Smooth muscle cell (in vitro differentiated cells): ENCODE results near the gene ZNF768. TPM values are rescaled to one million over a fixed set of nuclear protein-coding genes. Genes with fewer than 3 reads are reported as not detected.

Experiments
- DNase-seq: peaks from one replicate; lab custom pipeline; 2025; ENCODE audit not compliant: unreplicated experiment; lab: John Stamatoyannopoulos, UW
- H2AFZ ChIP-seq: fragments of 200-600 bp; sonication (generic); 2 replicates; pipeline ENCODE4 v1.6.0; 2016; ENCODE audit warnings: antibody characterized with exemption, low read depth, mild to moderate bottlenecking
- H3F3A ChIP-seq: fragments of 200-600 bp; sonication (generic); 2 replicates; pipeline ENCODE4 v1.6.0; 2017; ENCODE audit warnings: antibody characterized with exemption, low read depth
- H3K27ac ChIP-seq: fragments of 200-600 bp; sonication (generic); 2 replicates; pipeline ENCODE4 v1.5.1; 2016; ENCODE audit warnings: low read depth, mild to moderate bottlenecking
- H3K27me3 ChIP-seq: fragments of 200-600 bp; sonication (generic); 2 replicates; pipeline ENCODE4 v1.6.1; 2016; ENCODE audit warnings: low read depth, mild to moderate bottlenecking
- H3K36me3 ChIP-seq: fragments of 200-600 bp; sonication (generic); 2 replicates; pipeline ENCODE4 v1.5.1; 2016; ENCODE audit warnings: low read depth
- H3K4me1 ChIP-seq: fragments of 200-600 bp; sonication (generic); 2 replicates; pipeline ENCODE4 v1.5.1; 2016; ENCODE audit warnings: low read depth
- H3K4me2 ChIP-seq: fragments of 200-600 bp; sonication (generic); 2 replicates; pipeline ENCODE4 v1.6.0; 2016; ENCODE audit warnings: mild to moderate bottlenecking
- H3K4me3 ChIP-seq: fragments of 200-600 bp; sonication (generic); 2 replicates; pipeline ENCODE4 v1.5.1; 2016; ENCODE audit warnings: mild to moderate bottlenecking
- H3K79me2 ChIP-seq: fragments of 200-600 bp; sonication (generic); 2 replicates; pipeline ENCODE4 v1.6.0; 2016; ENCODE audit warnings: low read depth, mild to moderate bottlenecking
- H3K9ac ChIP-seq: fragments of 200-600 bp; sonication (generic); 2 replicates; pipeline ENCODE4 v1.6.0; 2016; ENCODE audit warnings: low read depth
- H3K9me3 ChIP-seq: fragments of 200-600 bp; sonication (generic); replicated peaks from 2 replicates; pipeline ENCODE4 v1.5.1; 2016; ENCODE audit warnings: low read depth
- H4K20me1 ChIP-seq: fragments of 200-600 bp; sonication (generic); 2 replicates; pipeline ENCODE4 v1.6.0; 2016; ENCODE audit warnings: low read depth
- CTCF ChIP-seq: fragments of 200-600 bp; sonication (generic); IDR thresholded peaks from 2 replicates; pipeline ENCODE4 v1.5.1; 2017; ENCODE audit warnings: borderline replicate concordance, mild to moderate bottlenecking, antibody characterized with exemption; ENCODE audit not compliant: insufficient read depth, poor library complexity, severe bottlenecking
- whole genome bisulfite sequencing: methylation state at CpG from one replicate; pipeline ENCODE4 v1.1.7; 2016; ENCODE audit warnings: low lambda C conversion rate; 5-methylcytosine and 5-hydroxymethylcytosine counted together
- polyA plus RNA-seq: library from polyadenylated mRNA; unstranded; fragments of >200 nt; fragmentation: Nextera tagmentation; extraction: Ambion mirVana; gene quantifications from 2 replicates; pipeline ENCODE4 v1.2.1, GENCODE V29; 2016
- total RNA-seq: library from RNA; depleted of rRNA; stranded (reverse); fragments of >200 nt; gene quantifications from 2 replicates; pipeline ENCODE4 v1.2.3, GENCODE V29; 2014

ZNF768 gene
- total and polyA plus RNA-seq, 2 experiments from 2014 or later, result 15.4 to 18.6 TPM

- no peak for TF ChIP-seq CTCF
- 94% methylated on average over 6 of the region's 6 CpGs for WGBS
- H3K4me3 ChIP-seq, result no peak overlapping the region
These were observed 33.3 kb upstream of the ZNF768 start for GRCh38 chr16:30559690-30560089.

GRCh38 chr16:30558789-30559377 lies 32.5 kb upstream of the ZNF768 start:
- no peak for TF ChIP-seq CTCF
- H3K9me3 ChIP-seq, result no peaks in the 10 kb centered on the region
- H3K4me2 ChIP-seq, result peak overlapping the region; percentile 87
- peaks cover 15% of the 10 kb centered on the region for H3K79me2 ChIP-seq
- WGBS, result 88% methylated on average over 21 of the region's 21 CpGs
- H3K4me3 ChIP-seq, result peak overlapping the region; percentile 79
- H3K9ac ChIP-seq, result no peak overlapping the region
- no peaks in the 10 kb centered on the region for H3F3A ChIP-seq
- H2AFZ ChIP-seq, result peak overlapping the region; percentile 39
- no peaks in the 10 kb centered on the region for H4K20me1 ChIP-seq
- H3K36me3 ChIP-seq, result no peaks in the 10 kb centered on the region
- peak overlapping the region; percentile 25 for H3K27ac ChIP-seq
- peaks cover 5% of the 10 kb centered on the region for H3K4me1 ChIP-seq
- no peak for DNase-seq
- no peaks in the 10 kb centered on the region for H3K27me3 ChIP-seq

More at GRCh38 chr16:30559690-30560089, 33.3 kb upstream of the ZNF768 start:
- Histone ChIP-seq H4K20me1 (no peaks in the 10 kb centered on the region), H3K36me3 (no peaks in the 10 kb centered on the region), H3K9me3 (no peaks in the 10 kb centered on the region), H3K27ac (no peak overlapping the region), H3K4me1 (peaks cover 5% of the 10 kb centered on the region), H3K9ac (no peak overlapping the region), H2AFZ (no peak overlapping the region), H3K79me2 (peaks cover 15% of the 10 kb centered on the region), H3K4me2 (no peak overlapping the region), H3K27me3 (no peaks in the 10 kb centered on the region), H3F3A (no peaks in the 10 kb centered on the region)
- DNase-seq, result no peak

- TF ChIP-seq CTCF, result no peak
- peak; percentile 80 for DNase-seq
- no peaks in the 10 kb centered on the region for H3F3A ChIP-seq
- peak within 1 kb of the TSS; percentile 85 for H2AFZ ChIP-seq
- 1% methylated on average over 73 of the region's 74 CpGs for WGBS
- peak within 1 kb of the TSS; percentile 87 for H3K4me2 ChIP-seq
- H3K4me3 ChIP-seq, result peak within 1 kb of the TSS; percentile 79
- peaks cover 5% of the 10 kb centered on the region for H3K4me1 ChIP-seq
- H3K9me3 ChIP-seq, result no peaks in the 10 kb centered on the region
- H3K27ac ChIP-seq, result peak within 1 kb of the TSS; percentile 90
- H4K20me1 ChIP-seq, result no peaks in the 10 kb centered on the region
- H3K36me3 ChIP-seq, result no peaks in the 10 kb centered on the region
- H3K27me3 ChIP-seq, result no peaks in the 10 kb centered on the region
- peaks cover 15% of the 10 kb centered on the region for H3K79me2 ChIP-seq
- peak within 1 kb of the TSS; percentile 95 for H3K9ac ChIP-seq
These were observed 31.8 kb upstream of the ZNF768 start, which contains the start of gene ZNF764 for GRCh38 chr16:30557957-30558788. TSS of gene ZNF764 (minus strand) at chr16:30558374. CDS start at chr16:30558182, 192 bp downstream.

- Histone ChIP-seq H3K27me3 (no peaks in the 10 kb centered on the region), H3K4me3 (peak overlapping the region; percentile 79), H3K9me3 (no peaks in the 10 kb centered on the region), H3K27ac (peak overlapping the region; percentile 90), H3K4me2 (peak overlapping the region; percentile 87), H3K9ac (peak overlapping the region; percentile 95), H4K20me1 (no peaks in the 10 kb centered on the region), H2AFZ (peak overlapping the region; percentile 85), H3K79me2 (peaks cover 15% of the 10 kb centered on the region), H3K4me1 (peaks cover 5% of the 10 kb centered on the region), H3K36me3 (no peaks in the 10 kb centered on the region), H3F3A (no peaks in the 10 kb centered on the region)
- TF ChIP-seq CTCF, result no peak
- no peak for DNase-seq
- WGBS, result 4% methylated on average over 14 of the region's 17 CpGs
These were observed 31.3 kb upstream of the ZNF768 start for GRCh38 chr16:30557707-30557956.
